K562 (cell line): ENCODE data around the gene FKBP8. TPM values are rescaled to one million over a fixed set of nuclear protein-coding genes. Genes with fewer than 3 reads are reported as not detected.

Experiments
- CBX2 ChIP-seq: fragments of 200-600 bp; sonication (generic); IDR thresholded peaks from one replicate; pipeline ENCODE4 v1.6.1; 2012; ENCODE audit warnings: mild to moderate bottlenecking, low read length, inconsistent platforms; ENCODE audit not compliant: insufficient read depth, poor library complexity, severe bottlenecking
- CEBPB ChIP-seq: fragments of 450-650 bp; IDR thresholded peaks from 2 replicates; pipeline ENCODE4 v1.6.1; 2016; ENCODE audit warnings: missing genetic modification characterization, missing compliant biosample characterization
- CREB3 ChIP-seq: fragments of 450-650 bp; conservative IDR thresholded peaks from 2 replicates; pipeline ENCODE4 v1.6.1; 2016; ENCODE audit warnings: missing genetic modification characterization, low read depth, mild to moderate bottlenecking, missing compliant biosample characterization, moderate library complexity
- DLX4 ChIP-seq: fragments of 250-450 bp; sonication (Bioruptor Pico); IDR thresholded peaks from 2 replicates; pipeline ENCODE4 v1.6.1; 2021; ENCODE audit warnings: mild to moderate bottlenecking
- FOXK1 ChIP-seq: sonication (generic); formaldehyde crosslinking; IDR thresholded peaks from 2 replicates; pipeline ENCODE4 v1.8.0; 2022; ENCODE audit warnings: missing genetic modification reagents, mild to moderate bottlenecking, borderline replicate concordance
- FOXP1 ChIP-seq: sonication (generic); formaldehyde crosslinking; IDR thresholded peaks from 2 replicates; pipeline ENCODE4 v1.8.0; 2022; ENCODE audit warnings: mild to moderate bottlenecking, missing genetic modification reagents
- MYC ChIP-seq, 2 experiments: fragments of 250-450 bp in 1 of 2; sonication (Bioruptor Pico) in 1 of 2; IDR thresholded peaks; 2 replicates each; pipeline versions ENCODE4 v1.5.1 to v1.6.1; 2012 to 2021; ENCODE audit warnings: low read depth in 2 of 2, borderline replicate concordance in 1 of 2, improper control_type of control experiment in 1 of 2, low read length in 1 of 2, mild to moderate bottlenecking in 1 of 2, moderate library complexity in 1 of 2
- NFATC3 ChIP-seq: fragments of 450-650 bp; IDR thresholded peaks from 2 replicates; pipeline ENCODE4 v1.6.1; 2017; ENCODE audit warnings: mild to moderate bottlenecking
- POLR2B ChIP-seq: fragments of 450-650 bp; IDR thresholded peaks from 2 replicates; pipeline ENCODE4 v1.6.1; 2018; ENCODE audit warnings: low read depth; ENCODE audit not compliant: partially characterized antibody
- SAP30 ChIP-seq: fragments of 200-600 bp; sonication (generic); IDR thresholded peaks from 2 replicates; pipeline ENCODE4 v1.6.1; 2012; ENCODE audit warnings: borderline replicate concordance, low read depth, mild to moderate bottlenecking, moderate library complexity, low read length, control low read depth, inconsistent platforms; ENCODE audit not compliant: insufficient read depth, poor library complexity, severe bottlenecking
- SMC3 ChIP-seq: conservative IDR thresholded peaks from 2 replicates; pipeline ENCODE4 v1.6.1; 2011; ENCODE audit warnings: low read depth, low read length, improper control_type of control experiment; ENCODE audit not compliant: insufficient read depth
- TCF3 ChIP-seq: sonication (generic); formaldehyde crosslinking; IDR thresholded peaks from 2 replicates; pipeline ENCODE4 v1.4.0; 2020; ENCODE audit warnings: mild to moderate bottlenecking, missing genetic modification reagents
- ZBTB5 ChIP-seq: fragments of 450-650 bp; IDR thresholded peaks from 2 replicates; pipeline ENCODE4 v1.6.1; 2017; ENCODE audit warnings: antibody characterized with exemption
- ZBTB7A ChIP-seq: IDR thresholded peaks from 2 replicates; pipeline ENCODE4 v1.6.1; 2011; ENCODE audit warnings: low read depth, mild to moderate bottlenecking, low read length, moderate library complexity, borderline replicate concordance; ENCODE audit not compliant: control insufficient read depth
- ZKSCAN3 ChIP-seq: fragments of 250-450 bp; sonication (Bioruptor Pico); IDR thresholded peaks from 2 replicates; pipeline ENCODE4 v1.4.0; 2020
- ZNF707 ChIP-seq: fragments of 250-450 bp; sonication (Bioruptor Pico); conservative IDR thresholded peaks from 2 replicates; pipeline ENCODE4 v1.8.0; 2022; ENCODE audit warnings: inconsistent platforms, mild to moderate bottlenecking, moderate library complexity
- ZSCAN32 ChIP-seq: fragments of 450-650 bp; formaldehyde crosslinking; IDR thresholded peaks from 2 replicates; pipeline ENCODE4 v1.4.0; 2020; ENCODE audit warnings: mild to moderate bottlenecking, moderate library complexity
- polyA plus RNA-seq, 8 experiments: library from polyadenylated mRNA; depleted of rRNA in 4 of 8; stranded (reverse) in 5 of 8; unstranded in 3 of 8; fragments of >200 nt; fragmentation: Nextera tagmentation in 2 of 8; fragmentation: Illumina TruSeq in 1 of 8; extraction: Ambion mirVana in 2 of 8; extraction: Trizol in 1 of 8; gene quantifications; 2 replicates each; pipeline versions ENCODE4 v1.2.1 to v1.2.3, GENCODE V29; 2011 to 2014; ENCODE audit warnings: inconsistent platforms in 1 of 8, missing spikeins in 1 of 8
- total RNA-seq, 7 experiments: library from RNA; depleted of rRNA in 6 of 7; stranded (reverse); fragments of >200 nt in 6 of 7; fragmentation: Illumina TruSeq in 2 of 7; extraction: Trizol in 2 of 7; gene quantifications; 2 replicates each; pipeline versions ENCODE4 v1.2.1 to v1.2.3, GENCODE V29; 2011 to 2021; ENCODE audit warnings: low replicate concordance in 1 of 7
- TF ChIP-seq, protein P1 (sequence below): fragments of 250-450 bp; sonication (Bioruptor Pico); IDR thresholded peaks from 2 replicates; pipeline ENCODE4 v1.4.0; 2020; ENCODE audit warnings: mild to moderate bottlenecking, moderate library complexity, borderline replicate concordance
- TF ChIP-seq, protein P2 (sequence below): fragments of 200-800 bp; sonication (Bioruptor generic); IDR thresholded peaks from 2 replicates; pipeline ENCODE4 v1.6.1; 2017; ENCODE audit warnings: missing genetic modification characterization, missing compliant biosample characterization

The FKBP8 gene
- total and polyA plus RNA-seq, 9 of the 15 experiments (the other 6 are each of a cell fraction or from before 2014, with no cell fraction given), result 0.46 to 236 (median 104) TPM

DNA sequence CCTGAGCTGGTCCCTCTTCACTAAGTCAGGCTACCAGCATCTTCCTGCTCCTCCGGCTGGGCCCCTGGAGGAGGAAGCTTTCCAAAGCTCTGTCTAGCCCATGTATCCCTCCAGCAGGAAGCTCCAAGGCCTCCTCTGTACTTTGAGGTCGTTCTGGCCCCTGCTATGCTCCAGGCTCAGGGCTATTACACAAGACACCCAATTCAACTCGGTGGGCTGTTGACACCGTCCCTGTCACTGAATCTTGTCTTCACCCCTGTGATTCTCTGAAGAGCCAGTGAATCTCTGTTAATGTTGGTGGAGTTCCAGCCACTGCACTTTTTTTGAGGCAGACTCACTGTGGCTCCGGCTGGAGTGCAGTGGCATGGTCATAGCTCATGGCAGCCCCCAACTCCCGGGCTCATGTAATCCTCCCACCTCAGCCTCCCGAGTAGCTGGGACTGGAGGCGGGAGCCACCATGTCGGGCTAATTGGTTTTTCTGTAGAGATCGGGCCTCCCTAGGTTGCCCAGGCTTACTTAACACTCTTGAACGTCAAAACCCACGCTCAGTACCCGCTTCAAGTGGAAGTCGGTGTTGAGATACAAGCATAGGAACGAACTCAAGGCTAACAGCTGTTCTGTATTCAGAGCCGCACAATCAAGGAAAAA, 44.7 kb upstream of the FKBP8 start (continued):
- TF ChIP-seq SAP30 (peak; percentile 3), MYC (IDR thresholded peaks at IDR 0.05; ENCODE audit: low read depth, low read length) (no peak), MYC (CRISPR knock-in tag; IDR thresholded peaks at IDR 0.05; ENCODE audit: borderline replicate concordance, low read depth) (0 out of 2 replicates have a peak, but pooled peaks have one; percentile 55), FOXP1 (CRISPR knock-in tag) (peak; percentile 57; the same call in 1 of the 2 replicates), POLR2B (no peak), CBX2 (no peak), ZBTB7A (no peak), FOXK1 (CRISPR knock-in tag) (0 out of 2 replicates have a peak, but pooled peaks have one; percentile 15), NFATC3 (no peak; the same call in 1 of the 2 replicates), CEBPB (peak; percentile 75; the same call in 1 of the 2 replicates), DLX4 (no peak), CREB3 (tag) (peak; percentile 47; the same call in 1 of the 2 replicates), SMC3 (no peak), ZNF707 (CRISPR knock-in tag) (no peak), ZBTB5 (no peak), ZSCAN32 (CRISPR knock-in tag) (no peak), TCF3 (no peak), ZKSCAN3 (no peak)
- TF ChIP-seq, protein P1, sequence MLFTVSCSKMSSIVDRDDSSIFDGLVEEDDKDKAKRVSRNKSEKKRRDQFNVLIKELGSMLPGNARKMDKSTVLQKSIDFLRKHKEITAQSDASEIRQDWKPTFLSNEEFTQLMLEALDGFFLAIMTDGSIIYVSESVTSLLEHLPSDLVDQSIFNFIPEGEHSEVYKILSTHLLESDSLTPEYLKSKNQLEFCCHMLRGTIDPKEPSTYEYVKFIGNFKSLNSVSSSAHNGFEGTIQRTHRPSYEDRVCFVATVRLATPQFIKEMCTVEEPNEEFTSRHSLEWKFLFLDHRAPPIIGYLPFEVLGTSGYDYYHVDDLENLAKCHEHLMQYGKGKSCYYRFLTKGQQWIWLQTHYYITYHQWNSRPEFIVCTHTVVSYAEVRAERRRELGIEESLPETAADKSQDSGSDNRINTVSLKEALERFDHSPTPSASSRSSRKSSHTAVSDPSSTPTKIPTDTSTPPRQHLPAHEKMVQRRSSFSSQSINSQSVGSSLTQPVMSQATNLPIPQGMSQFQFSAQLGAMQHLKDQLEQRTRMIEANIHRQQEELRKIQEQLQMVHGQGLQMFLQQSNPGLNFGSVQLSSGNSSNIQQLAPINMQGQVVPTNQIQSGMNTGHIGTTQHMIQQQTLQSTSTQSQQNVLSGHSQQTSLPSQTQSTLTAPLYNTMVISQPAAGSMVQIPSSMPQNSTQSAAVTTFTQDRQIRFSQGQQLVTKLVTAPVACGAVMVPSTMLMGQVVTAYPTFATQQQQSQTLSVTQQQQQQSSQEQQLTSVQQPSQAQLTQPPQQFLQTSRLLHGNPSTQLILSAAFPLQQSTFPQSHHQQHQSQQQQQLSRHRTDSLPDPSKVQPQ (CRISPR knock-in tag), result no peak
- TF ChIP-seq, protein P2, sequence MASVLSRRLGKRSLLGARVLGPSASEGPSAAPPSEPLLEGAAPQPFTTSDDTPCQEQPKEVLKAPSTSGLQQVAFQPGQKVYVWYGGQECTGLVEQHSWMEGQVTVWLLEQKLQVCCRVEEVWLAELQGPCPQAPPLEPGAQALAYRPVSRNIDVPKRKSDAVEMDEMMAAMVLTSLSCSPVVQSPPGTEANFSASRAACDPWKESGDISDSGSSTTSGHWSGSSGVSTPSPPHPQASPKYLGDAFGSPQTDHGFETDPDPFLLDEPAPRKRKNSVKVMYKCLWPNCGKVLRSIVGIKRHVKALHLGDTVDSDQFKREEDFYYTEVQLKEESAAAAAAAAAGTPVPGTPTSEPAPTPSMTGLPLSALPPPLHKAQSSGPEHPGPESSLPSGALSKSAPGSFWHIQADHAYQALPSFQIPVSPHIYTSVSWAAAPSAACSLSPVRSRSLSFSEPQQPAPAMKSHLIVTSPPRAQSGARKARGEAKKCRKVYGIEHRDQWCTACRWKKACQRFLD (CRISPR knock-in tag), result no peak
